Measurements from ENCODE around the gene TMEM176B. TPM values are rescaled to one million over a fixed set of nuclear protein-coding genes. Genes with fewer than 3 reads are reported as not detected.

The TMEM176B gene
- total RNA-seq, 6 experiments from 2014 or later: 711 to 1,315 (median 795) TPM

DNA sequence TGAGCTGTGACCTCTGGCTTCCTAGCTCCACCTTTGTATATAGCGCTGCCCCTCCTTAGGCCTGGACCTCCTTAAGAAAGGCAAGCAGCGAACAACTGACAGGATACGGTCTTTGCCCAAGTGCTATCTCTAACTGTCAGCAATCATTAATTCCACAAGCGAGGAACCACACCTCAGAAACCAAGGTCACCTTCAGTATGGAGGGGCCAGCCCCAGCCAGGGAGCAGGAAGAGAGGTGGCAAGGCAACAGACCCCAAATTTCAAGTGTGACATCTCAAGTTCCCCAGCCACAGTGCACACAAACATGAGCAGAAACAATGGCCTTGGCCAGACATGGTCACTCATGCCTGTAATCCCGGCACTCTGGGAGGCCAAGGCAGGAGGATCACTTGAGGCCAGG, 47.4 kb upstream of the TMEM176B start:
- ATAC-seq (no peak), DNase-seq (no peak)
- H3K36me3 ChIP-seq: no peaks in the 10 kb centered on the region
- H3K27me3 ChIP-seq: no peaks in the 10 kb centered on the region
- TF ChIP-seq, protein P1, sequence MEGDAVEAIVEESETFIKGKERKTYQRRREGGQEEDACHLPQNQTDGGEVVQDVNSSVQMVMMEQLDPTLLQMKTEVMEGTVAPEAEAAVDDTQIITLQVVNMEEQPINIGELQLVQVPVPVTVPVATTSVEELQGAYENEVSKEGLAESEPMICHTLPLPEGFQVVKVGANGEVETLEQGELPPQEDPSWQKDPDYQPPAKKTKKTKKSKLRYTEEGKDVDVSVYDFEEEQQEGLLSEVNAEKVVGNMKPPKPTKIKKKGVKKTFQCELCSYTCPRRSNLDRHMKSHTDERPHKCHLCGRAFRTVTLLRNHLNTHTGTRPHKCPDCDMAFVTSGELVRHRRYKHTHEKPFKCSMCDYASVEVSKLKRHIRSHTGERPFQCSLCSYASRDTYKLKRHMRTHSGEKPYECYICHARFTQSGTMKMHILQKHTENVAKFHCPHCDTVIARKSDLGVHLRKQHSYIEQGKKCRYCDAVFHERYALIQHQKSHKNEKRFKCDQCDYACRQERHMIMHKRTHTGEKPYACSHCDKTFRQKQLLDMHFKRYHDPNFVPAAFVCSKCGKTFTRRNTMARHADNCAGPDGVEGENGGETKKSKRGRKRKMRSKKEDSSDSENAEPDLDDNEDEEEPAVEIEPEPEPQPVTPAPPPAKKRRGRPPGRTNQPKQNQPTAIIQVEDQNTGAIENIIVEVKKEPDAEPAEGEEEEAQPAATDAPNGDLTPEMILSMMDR (IDR thresholded peaks at IDR 0.05): no peak
- TF ChIP-seq POLR2A (IDR thresholded peaks at IDR 0.05): no peak
- H3K4me3 ChIP-seq: no peak overlapping the region
- 96% methylated on average over 3 of the region's 5 CpGs for WGBS (ENCODE audit: insufficient coverage, low coverage, low lambda C conversion rate, missing lambda C conversion rate)
- H3K9me3 ChIP-seq: no peaks in the 10 kb centered on the region
- intact Hi-C loops (cut with DNase I): no loop called here
- H3K4me1 ChIP-seq: no peaks in the 10 kb centered on the region
- H3K27ac ChIP-seq: no peak overlapping the region

DNA sequence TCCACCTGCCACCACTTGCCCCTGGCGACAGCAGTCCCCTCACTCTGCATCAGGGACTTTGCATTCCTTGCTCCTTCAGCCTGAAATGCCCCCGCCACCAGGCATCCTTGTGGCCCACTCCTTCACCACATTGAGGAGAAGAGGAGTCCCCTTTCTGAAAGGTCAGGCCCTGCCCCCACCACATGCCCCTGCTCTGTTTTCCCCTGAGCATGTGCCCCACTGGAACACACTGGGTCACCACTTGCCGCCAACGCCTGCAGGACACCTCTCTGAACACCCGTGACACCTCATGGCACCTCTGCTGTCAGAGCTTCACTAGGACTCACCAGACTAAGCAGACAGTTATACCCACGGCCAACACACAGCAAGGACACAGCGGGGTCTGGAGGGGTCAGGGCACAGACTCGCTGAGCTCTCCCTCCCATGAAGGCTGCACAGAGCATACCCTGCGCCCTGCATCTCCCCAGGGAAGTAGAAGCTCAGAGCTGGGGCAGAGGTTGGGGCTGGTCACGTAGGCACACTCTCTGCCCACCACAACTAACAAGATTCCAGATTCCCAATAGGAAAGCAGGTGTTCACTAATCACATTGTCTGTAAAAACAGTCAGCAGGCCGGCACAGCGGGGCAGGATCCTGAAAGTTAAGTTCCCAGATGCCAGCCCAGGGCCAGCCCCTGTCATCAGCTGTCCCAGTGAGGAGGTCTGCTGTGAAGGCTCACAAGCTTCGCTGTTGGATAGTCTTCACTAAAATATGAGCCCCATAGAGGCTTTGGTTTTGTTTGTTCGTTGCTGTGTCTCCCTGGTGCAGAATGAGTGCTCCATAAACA, 46.3 kb upstream of the TMEM176B start:
- no peak for TF ChIP-seq POLR2A (IDR thresholded peaks at IDR 0.05)
- Histone ChIP-seq H3K9me3 (no peaks in the 10 kb centered on the region), H3K36me3 (no peaks in the 10 kb centered on the region), H3K27ac (no peak overlapping the region), H3K4me3 (no peak overlapping the region), H3K4me1 (no peaks in the 10 kb centered on the region), H3K27me3 (no peaks in the 10 kb centered on the region)
- ATAC-seq (peak in 2 of 4 donors; percentile 6 to 22), DNase-seq (no peak)
- intact Hi-C loops (cut with DNase I): no loop called here
- whole genome bisulfite sequencing (ENCODE audit: insufficient coverage, low coverage, low lambda C conversion rate, missing lambda C conversion rate): 90% methylated on average over 2 of the region's 14 CpGs

DNA sequence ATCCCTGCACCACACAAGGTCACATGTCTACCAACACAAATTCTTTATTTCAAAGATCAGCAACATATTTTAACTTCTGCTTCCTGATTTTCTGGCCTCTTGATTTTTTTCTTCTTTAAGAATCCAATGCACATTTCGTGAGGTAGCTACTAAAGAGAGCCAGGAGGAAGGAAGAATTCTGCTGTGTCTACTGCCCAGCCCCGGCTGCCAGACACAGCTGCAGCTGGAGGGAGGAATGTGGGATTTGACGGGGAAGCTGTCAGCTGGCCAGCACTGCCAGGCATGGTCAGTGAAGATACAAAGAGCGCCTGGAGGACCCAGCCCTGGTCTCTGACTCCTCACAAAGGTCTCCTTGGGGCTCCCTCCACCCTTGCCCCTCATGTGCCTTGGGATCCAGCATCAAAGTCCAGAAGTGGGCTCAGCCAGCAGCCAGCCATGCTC, 45.3 kb upstream of the TMEM176B start:
- 26% methylated on average over 4 of the region's 4 CpGs for WGBS (ENCODE audit: insufficient coverage, low coverage, low lambda C conversion rate, missing lambda C conversion rate)
- Histone ChIP-seq H3K36me3 (no peaks in the 10 kb centered on the region), H3K9me3 (no peaks in the 10 kb centered on the region), H3K4me1 (no peaks in the 10 kb centered on the region), H3K27ac (no peak overlapping the region), H3K27me3 (no peaks in the 10 kb centered on the region), H3K4me3 (no peak overlapping the region)
- intact Hi-C loops (cut with DNase I): no loop called here
- ATAC-seq (peak in 3 of 4 donors; percentile 23 to 50 (median 23)), DNase-seq (no peak)
- TF ChIP-seq, protein P1 (IDR thresholded peaks at IDR 0.05): no peak
- no peak for TF ChIP-seq POLR2A (IDR thresholded peaks at IDR 0.05)

GRCh38 chr7:150842716-150843115, 42.6 kb upstream of the TMEM176B start:
- H3K4me1 ChIP-seq: no peaks in the 10 kb centered on the region
- no peak overlapping the region for H3K27ac ChIP-seq
- ATAC-seq (no peak), DNase-seq (no peak)
- intact Hi-C loops (cut with DNase I): no loop called here
- no peaks in the 10 kb centered on the region for H3K27me3 ChIP-seq
- no peaks in the 10 kb centered on the region for H3K36me3 ChIP-seq
- WGBS (ENCODE audit: insufficient coverage, low coverage, low lambda C conversion rate, missing lambda C conversion rate): 57% methylated on average over 4 of the region's 4 CpGs
- H3K9me3 ChIP-seq: no peaks in the 10 kb centered on the region
- H3K4me3 ChIP-seq: no peak overlapping the region
- TF ChIP-seq, protein P1 (IDR thresholded peaks at IDR 0.05): no peak
- TF ChIP-seq POLR2A (IDR thresholded peaks at IDR 0.05): no peak

GRCh38 chr7:150842018-150842417, 41.9 kb upstream of the TMEM176B start:
- no peaks in the 10 kb centered on the region for H3K27me3 ChIP-seq
- H3K4me1 ChIP-seq: no peaks in the 10 kb centered on the region
- no peak for ATAC-seq
- H3K36me3 ChIP-seq: no peaks in the 10 kb centered on the region
- no peak for DNase-seq
- H3K9me3 ChIP-seq: no peaks in the 10 kb centered on the region
- TF ChIP-seq POLR2A (IDR thresholded peaks at IDR 0.05): no peak
- TF ChIP-seq, protein P1 (IDR thresholded peaks at IDR 0.05): no peak
- no peak overlapping the region for H3K4me3 ChIP-seq
- no CpG with 5 or more reads among the region's 3 CpGs for WGBS (ENCODE audit: insufficient coverage, low coverage, low lambda C conversion rate, missing lambda C conversion rate)
- intact Hi-C loops (cut with DNase I): no loop called here
- no peak overlapping the region for H3K27ac ChIP-seq
